Skeletal muscle satellite cell (primary cell): ENCODE results near the gene ARRB1.
"Not testable (repeated sequence)": the region's sequence is repeated elsewhere in the genome, so short reads cannot be mapped to it uniquely, and the experiment has no call there.

ENCODE experiments used
- H3K27me3 ChIP-seq: 2 replicates; pipeline ENCODE4 v1.7.0; 2013; ENCODE audit warnings: low read length; ENCODE audit not compliant: control insufficient read depth, insufficient read depth
- H3K36me3 ChIP-seq: 2 replicates; pipeline ENCODE4 v1.7.0; 2013; ENCODE audit warnings: mild to moderate bottlenecking, control low read depth, low read length; ENCODE audit not compliant: insufficient read depth
- H3K4me1 ChIP-seq: 2 replicates; pipeline ENCODE4 v1.7.0; 2013; ENCODE audit warnings: low read length; ENCODE audit not compliant: control insufficient read depth, insufficient read depth
- H3K4me2 ChIP-seq: 2 replicates; pipeline ENCODE4 v1.7.0; 2013; ENCODE audit warnings: mild to moderate bottlenecking, low read length
- H3K4me3 ChIP-seq: 2 replicates; pipeline ENCODE4 v1.7.0; 2013; ENCODE audit warnings: low read length
- H3K9ac ChIP-seq: 2 replicates; pipeline ENCODE4 v1.7.0; 2013; ENCODE audit warnings: mild to moderate bottlenecking, low read depth, low read length, moderate library complexity
- H3K9me3 ChIP-seq: replicated peaks from 2 replicates; pipeline ENCODE4 v1.7.0; 2013; ENCODE audit warnings: mild to moderate bottlenecking, control low read depth, low read length

Gene ARRB1

GRCh38 chr11:75274716-75275115 is 76.7 kb downstream of the ARRB1 start:
- not testable (repeated sequence) for H3K4me3 ChIP-seq, H3K9ac ChIP-seq

GRCh38 chr11:75273411-75274391 is 77.8 kb downstream of the ARRB1 start:
- H3K27me3 ChIP-seq = no peaks in the 10 kb centered on the region
- no peaks in the 10 kb centered on the region for H3K36me3 ChIP-seq
- H3K4me3 ChIP-seq = no peak overlapping the region
- no peaks in the 10 kb centered on the region for H3K9me3 ChIP-seq
- H3K4me2 ChIP-seq = no peak overlapping the region
- no peaks in the 10 kb centered on the region for H3K4me1 ChIP-seq
- no peak overlapping the region for H3K9ac ChIP-seq

More at GRCh38 chr11:75274716-75275115, 76.7 kb downstream of the ARRB1 start:
- not testable (repeated sequence) for H3K27me3 ChIP-seq, H3K4me1 ChIP-seq, H3K4me2 ChIP-seq, H3K36me3 ChIP-seq, H3K9me3 ChIP-seq

- H3K4me1 ChIP-seq = no peaks in the 10 kb centered on the region
- no peaks in the 10 kb centered on the region for H3K9me3 ChIP-seq
- no peak overlapping the region for H3K4me2 ChIP-seq
- H3K36me3 ChIP-seq = no peaks in the 10 kb centered on the region
- no peak overlapping the region for H3K4me3 ChIP-seq
- H3K27me3 ChIP-seq = no peaks in the 10 kb centered on the region
- no peak overlapping the region for H3K9ac ChIP-seq
Observed at GRCh38 chr11:75272821-75273301, 78.6 kb downstream of the ARRB1 start.

GRCh38 chr11:75272391-75272790 is 79.1 kb downstream of the ARRB1 start:
- Histone ChIP-seq H3K36me3 (no peaks in the 10 kb centered on the region), H3K4me3 (no peak overlapping the region), H3K27me3 (no peaks in the 10 kb centered on the region), H3K9ac (no peak overlapping the region), H3K9me3 (no peaks in the 10 kb centered on the region), H3K4me1 (no peaks in the 10 kb centered on the region), H3K4me2 (no peak overlapping the region)

GRCh38 chr11:75271730-75272129 is 79.7 kb downstream of the ARRB1 start:
- no peak overlapping the region for H3K9ac ChIP-seq
- no peaks in the 10 kb centered on the region for H3K36me3 ChIP-seq
- H3K4me1 ChIP-seq = no peaks in the 10 kb centered on the region
- H3K4me3 ChIP-seq = no peak overlapping the region
- no peaks in the 10 kb centered on the region for H3K9me3 ChIP-seq
- H3K27me3 ChIP-seq = no peaks in the 10 kb centered on the region
- no peak overlapping the region for H3K4me2 ChIP-seq

- no peaks in the 10 kb centered on the region for H3K9me3 ChIP-seq
- no peaks in the 10 kb centered on the region for H3K36me3 ChIP-seq
- no peaks in the 10 kb centered on the region for H3K27me3 ChIP-seq
- no peak overlapping the region for H3K4me2 ChIP-seq
- no peak overlapping the region for H3K9ac ChIP-seq
- no peak overlapping the region for H3K4me3 ChIP-seq
- H3K4me1 ChIP-seq = no peaks in the 10 kb centered on the region
Observed at GRCh38 chr11:75270896-75271418, 80.5 kb downstream of the ARRB1 start.

- Histone ChIP-seq H3K4me1 (no peaks in the 10 kb centered on the region), H3K9ac (no peak overlapping the region), H3K4me3 (no peak overlapping the region), H3K27me3 (peaks cover under 1% of the 10 kb centered on the region), H3K4me2 (no peak overlapping the region), H3K36me3 (no peaks in the 10 kb centered on the region), H3K9me3 (no peaks in the 10 kb centered on the region)
Observed at GRCh38 chr11:75269896-75270295, 81.6 kb downstream of the ARRB1 start.

GRCh38 chr11:75269367-75269660 is 82.1 kb downstream of the ARRB1 start:
- no peaks in the 10 kb centered on the region for H3K36me3 ChIP-seq

GRCh38 chr11:75268626-75269366 is 82.7 kb downstream of the ARRB1 start:
- H3K27me3 ChIP-seq = peaks cover 7% of the 10 kb centered on the region
- H3K9me3 ChIP-seq = no peaks in the 10 kb centered on the region
- H3K4me2 ChIP-seq = no peak overlapping the region
- no peaks in the 10 kb centered on the region for H3K36me3 ChIP-seq
- H3K4me1 ChIP-seq = no peaks in the 10 kb centered on the region
- no peak overlapping the region for H3K9ac ChIP-seq
- no peak overlapping the region for H3K4me3 ChIP-seq

More at GRCh38 chr11:75269367-75269660, 82.1 kb downstream of the ARRB1 start:
- Histone ChIP-seq H3K4me3 (no peak overlapping the region), H3K4me2 (no peak overlapping the region), H3K9ac (no peak overlapping the region), H3K27me3 (peaks cover 6% of the 10 kb centered on the region), H3K9me3 (no peaks in the 10 kb centered on the region), H3K4me1 (no peaks in the 10 kb centered on the region)

- Histone ChIP-seq H3K36me3 (no peaks in the 10 kb centered on the region), H3K27me3 (peaks cover 7% of the 10 kb centered on the region), H3K9me3 (no peaks in the 10 kb centered on the region), H3K4me3 (no peak overlapping the region), H3K9ac (no peak overlapping the region), H3K4me1 (no peaks in the 10 kb centered on the region), H3K4me2 (no peak overlapping the region)
Observed at GRCh38 chr11:75267171-75267970, 84.1 kb downstream of the ARRB1 start.
